Aorta (tissue), 5 donors: ENCODE data around the gene TRIM37. TPM values are rescaled to one million over a fixed set of nuclear protein-coding genes. Genes with fewer than 3 reads are reported as not detected.

ENCODE experiments used
- ATAC-seq: fragments of 200-7000 bp; cut with Tn5 transposase; one replicate; pipeline ENCODE4 v1.9.1; 2022; ENCODE audit warnings: moderate library complexity; ENCODE audit not compliant: low FRiP score
- DNase-seq, 2 donors: peaks; one replicate each; pipeline ENCODE4 v3.0.0-alpha.2; 2020
- H3K27ac ChIP-seq, 2 donors: one replicate each; pipeline ENCODE4 v1.5.1; 2013; ENCODE audit warnings: low read length in 2 of 2, mild to moderate bottlenecking in 2 of 2, moderate library complexity in 2 of 2, control low read depth in 1 of 2, inconsistent platforms in 1 of 2, low read depth in 1 of 2
- H3K27me3 ChIP-seq, 2 donors: one replicate each; pipeline ENCODE4 v1.6.1; 2013; ENCODE audit warnings: control low read depth in 1 of 2, low read length in 1 of 2, mild to moderate bottlenecking in 1 of 2, moderate library complexity in 1 of 2; ENCODE audit not compliant: insufficient read depth in 2 of 2, control insufficient read depth in 1 of 2
- H3K36me3 ChIP-seq, 2 donors: one replicate each; pipeline ENCODE4 v1.6.1; 2013; ENCODE audit warnings: control low read depth in 1 of 2, low read length in 1 of 2, mild to moderate bottlenecking in 1 of 2; ENCODE audit not compliant: insufficient read depth in 2 of 2, control insufficient read depth in 1 of 2
- H3K4me1 ChIP-seq, 2 donors: one replicate each; pipeline ENCODE4 v1.6.1; 2013; ENCODE audit warnings: low read length in 2 of 2, control low read depth in 1 of 2, mild to moderate bottlenecking in 1 of 2, moderate library complexity in 1 of 2; ENCODE audit not compliant: insufficient read depth in 2 of 2, control insufficient read depth in 1 of 2
- H3K4me3 ChIP-seq, 2 donors: one replicate each; pipeline ENCODE4 v1.5.1; 2013; ENCODE audit warnings: low read length in 2 of 2, control low read depth in 1 of 2, mild to moderate bottlenecking in 1 of 2
- H3K9me3 ChIP-seq: one replicate; pipeline ENCODE4 v1.6.1; 2013; ENCODE audit warnings: mild to moderate bottlenecking, low read length; ENCODE audit not compliant: control insufficient read depth
- WGBS, 2 donors: extraction: QIAGEN DNeasy Blood & Tissue Kit; methylation state at CpG; one replicate each; pipeline ENCODE4 v1.1.7; 2013; 5-methylcytosine and 5-hydroxymethylcytosine counted together
- intact Hi-C, 2 donors: fragments of 100-400 bp; cut with DNase I; formaldehyde crosslinking; loops; one replicate each; pipeline versions ENCODE4 v1.14.2 to v1.15.0; 2022
- polyA plus RNA-seq, 2 donors: library from polyadenylated mRNA; stranded (reverse); fragments of 200-250 nt; gene quantifications; one replicate each; pipeline ENCODE4 v1.2.3, GENCODE V29; 2013
- total RNA-seq, 2 donors: library from RNA; stranded (reverse); fragmentation: NEBNext Ultra II Directional; extraction: Animal tissue kit (Norgen Biotek cat#: 25700); gene quantifications; one replicate each; pipeline ENCODE4 v1.2.1, GENCODE V29; 2021
- donor health status: healthy with polysubstance abuse.
- donor health status: Bipolar disorder and iron deficiency.
- donor health status: DM: no; HTN: no; CAD: no.
- donor health status: DM: no; HTN: no; CAD: no.
- donor health status: DM: yes; HTN: yes; CAD: no.

TRIM37 gene
- total and polyA plus RNA-seq, 4 donors: 7.9 to 23.8 (median 14.2) TPM

DNA sequence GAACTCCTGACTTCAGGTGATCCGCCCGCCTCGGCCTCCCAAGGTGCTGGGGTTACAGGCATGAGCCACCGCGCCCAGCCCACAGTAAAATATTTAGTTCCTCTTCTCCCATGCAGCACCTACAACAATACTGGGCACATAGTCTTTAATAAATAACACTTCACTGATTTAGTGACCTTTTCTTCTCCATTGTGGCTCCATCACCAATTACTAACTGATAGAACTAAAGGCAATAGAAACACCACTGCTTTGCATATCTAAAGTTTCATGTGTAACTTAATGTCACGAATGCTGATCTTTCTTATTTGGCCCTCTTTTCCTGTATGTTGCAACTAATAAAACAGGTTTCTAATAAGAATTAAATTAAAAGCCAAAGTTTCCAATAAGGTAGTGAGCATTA lies 38.9 kb downstream of the TRIM37 start:
- no peak overlapping the region for H3K27ac ChIP-seq
- DNase-seq: no peak
- ATAC-seq: no peak
- H3K27me3 ChIP-seq: no peaks in the 10 kb centered on the region
- H3K9me3 ChIP-seq: no peaks in the 10 kb centered on the region
- H3K4me1 ChIP-seq: no peaks in the 10 kb centered on the region
- 97% methylated on average over 6 of the region's 6 CpGs for WGBS, 2 donors
- no peak overlapping the region for H3K4me3 ChIP-seq
- peaks cover 0 to 5% of the 10 kb centered on the region in 2 donors for H3K36me3 ChIP-seq
- intact Hi-C loops: no loop called here

DNA sequence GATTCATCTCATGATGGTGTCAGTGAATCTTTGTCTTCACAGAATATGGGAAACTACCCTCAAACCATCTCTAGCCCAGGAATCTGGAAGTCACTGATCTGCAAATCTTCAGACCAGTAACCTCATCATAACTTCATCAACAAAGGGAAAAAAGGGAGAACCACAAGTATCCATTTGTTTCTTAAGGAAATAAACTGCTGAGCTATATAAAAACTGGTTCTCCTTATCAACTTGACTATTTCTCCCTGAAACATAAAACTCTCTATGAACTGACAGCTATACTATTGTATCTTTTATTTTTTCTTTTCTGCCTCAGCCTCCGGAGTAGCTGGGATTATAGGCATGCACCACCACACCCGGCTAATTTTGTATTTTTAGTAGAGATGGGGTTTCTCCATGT lies 39.3 kb downstream of the TRIM37 start:
- Histone ChIP-seq H3K4me3 (no peak overlapping the region), H3K27ac (no peak overlapping the region), H3K9me3 (no peaks in the 10 kb centered on the region), H3K36me3 (peaks cover 0 to 5% of the 10 kb centered on the region in 2 donors), H3K4me1 (no peaks in the 10 kb centered on the region), H3K27me3 (no peaks in the 10 kb centered on the region)
- intact Hi-C loops: no loop called here
- ATAC-seq (no peak), DNase-seq (no peak)
- WGBS, 2 donors: 78 to 81% methylated on average over 2 of the region's 2 CpGs

DNA sequence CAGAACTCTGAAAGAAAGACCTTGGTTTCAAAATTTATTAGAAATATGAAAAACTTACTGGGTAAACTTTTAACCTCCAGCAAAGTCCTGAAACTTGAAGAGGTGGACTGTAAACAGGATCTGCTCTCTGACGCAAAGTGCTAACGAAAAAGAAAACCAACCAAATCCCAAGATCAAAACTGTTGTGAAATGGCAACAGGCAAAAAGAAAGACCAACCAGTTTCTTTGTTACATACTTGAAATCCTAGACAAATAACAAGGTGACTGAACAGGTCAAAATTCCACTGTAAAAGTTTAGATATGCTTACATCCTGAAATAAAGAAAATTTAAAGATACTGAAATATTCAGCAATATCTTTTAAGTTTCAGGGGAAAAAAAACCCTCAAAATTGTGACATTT lies 44.2 kb downstream of the TRIM37 start:
- 96% methylated on average over 2 of the region's 2 CpGs for WGBS, 2 donors
- intact Hi-C loops: no loop called here
- no peaks in the 10 kb centered on the region for H3K4me1 ChIP-seq
- peaks cover 0 to 1% of the 10 kb centered on the region in 2 donors for H3K36me3 ChIP-seq
- no peak overlapping the region for H3K27ac ChIP-seq
- no peaks in the 10 kb centered on the region for H3K9me3 ChIP-seq
- DNase-seq (no peak), ATAC-seq (no peak)
- no peaks in the 10 kb centered on the region for H3K27me3 ChIP-seq
- H3K4me3 ChIP-seq: no peak overlapping the region

DNA sequence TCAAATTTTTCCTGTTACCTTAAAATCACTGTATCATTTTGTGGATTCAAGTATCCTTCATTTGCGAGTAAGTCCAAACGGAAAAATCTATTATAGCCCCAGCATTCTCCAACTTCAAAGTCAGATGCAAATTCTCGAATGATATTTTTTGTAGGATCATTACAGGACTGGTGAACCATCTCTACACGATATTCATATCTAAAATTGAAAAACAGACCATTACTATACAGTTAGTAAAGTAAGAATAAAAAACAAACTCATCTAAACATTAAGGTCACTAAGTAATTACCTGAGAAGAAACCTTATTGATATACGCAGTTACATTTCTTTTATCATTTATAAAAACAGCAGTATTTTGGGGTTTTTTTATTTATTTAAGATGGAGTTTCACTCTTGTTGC lies 49.8 kb downstream of the TRIM37 start:
- intact Hi-C loops: no loop called here
- Histone ChIP-seq H3K36me3 (peaks cover 0 to 1% of the 10 kb centered on the region in 2 donors), H3K27me3 (no peaks in the 10 kb centered on the region), H3K9me3 (no peaks in the 10 kb centered on the region), H3K4me3 (no peak overlapping the region), H3K27ac (no peak overlapping the region), H3K4me1 (no peaks in the 10 kb centered on the region)
- no peak for DNase-seq
- WGBS, 2 donors: 97% methylated on average over 5 of the region's 5 CpGs
- no peak for ATAC-seq

DNA sequence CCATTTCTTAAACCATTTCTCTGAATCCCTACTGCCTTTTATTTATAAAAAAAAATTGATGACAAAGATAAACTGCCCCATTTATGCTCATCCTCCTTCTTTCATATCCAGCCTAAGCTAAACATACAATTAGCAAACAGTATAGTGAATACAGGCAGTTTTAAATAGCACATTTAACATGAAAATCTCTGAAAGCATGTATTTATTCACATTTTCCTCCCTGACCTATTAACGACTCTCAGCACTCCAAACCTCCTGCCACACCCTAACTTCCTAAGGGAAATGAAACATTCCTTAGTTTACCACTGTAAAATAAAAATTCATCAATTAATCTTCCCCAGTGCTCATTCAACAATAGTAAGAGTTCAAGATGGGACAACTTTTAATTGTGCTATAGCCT lies 56.9 kb downstream of the TRIM37 start:
- intact Hi-C loops: no loop called here
- Histone ChIP-seq H3K4me3 (no peak overlapping the region), H3K9me3 (no peaks in the 10 kb centered on the region), H3K36me3 (peaks cover 0 to 2% of the 10 kb centered on the region in 2 donors), H3K4me1 (no peaks in the 10 kb centered on the region), H3K27ac (no peak overlapping the region), H3K27me3 (no peaks in the 10 kb centered on the region)
- ATAC-seq (no peak), DNase-seq (no peak)
- WGBS, 2 donors: 73 to 84% methylated on average over 1 of the region's 1 CpG

DNA sequence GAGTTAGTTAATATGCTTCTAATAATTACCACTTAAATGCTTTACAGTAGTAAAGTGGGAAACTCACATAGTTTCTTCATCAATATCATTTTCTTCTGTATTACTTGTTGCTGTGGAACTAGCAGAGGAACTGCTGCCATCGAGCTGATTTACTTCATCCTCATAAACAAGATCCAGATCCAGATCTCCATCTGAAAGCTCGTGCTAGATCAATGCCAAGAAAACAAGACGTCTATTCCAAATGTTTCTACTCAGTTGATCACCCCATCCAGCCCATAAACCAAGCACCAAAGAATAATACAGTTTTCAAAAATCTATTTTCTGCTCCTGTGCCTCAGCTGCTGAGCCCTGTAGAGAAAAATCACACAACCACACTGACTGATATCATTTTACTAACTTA lies 59.1 kb downstream of the TRIM37 start:
- peaks cover 1 to 2% of the 10 kb centered on the region in 2 donors for H3K36me3 ChIP-seq
- WGBS, 2 donors: 41 to 42% methylated on average over 3 of the region's 3 CpGs
- no peak overlapping the region for H3K27ac ChIP-seq
- H3K9me3 ChIP-seq: no peaks in the 10 kb centered on the region
- no peaks in the 10 kb centered on the region for H3K4me1 ChIP-seq
- no peak overlapping the region for H3K4me3 ChIP-seq
- ATAC-seq (peak; percentile 33), DNase-seq (no peak)
- intact Hi-C loops: no loop called here
- no peaks in the 10 kb centered on the region for H3K27me3 ChIP-seq

DNA sequence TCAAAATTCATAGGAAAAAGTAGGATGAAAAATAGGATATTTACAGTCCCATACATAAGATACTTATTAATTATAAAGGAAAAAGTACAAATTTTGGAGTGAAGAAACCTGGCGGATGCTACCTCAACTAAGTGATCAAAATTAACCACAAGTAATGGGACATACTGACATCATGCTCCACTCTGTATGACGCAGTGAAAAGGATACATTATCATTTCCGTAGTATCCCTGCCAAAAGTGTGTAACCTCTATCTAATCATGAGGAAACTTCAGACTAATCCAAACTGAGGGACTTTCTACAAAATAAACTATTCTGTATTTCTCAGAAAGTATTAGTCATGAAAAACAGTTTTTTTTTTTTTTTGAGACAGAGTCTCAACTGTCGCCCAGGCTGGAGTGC lies 60.5 kb downstream of the TRIM37 start:
- 68 to 73% methylated on average over 4 of the region's 4 CpGs for WGBS, 2 donors
- no peak for ATAC-seq

DNA sequence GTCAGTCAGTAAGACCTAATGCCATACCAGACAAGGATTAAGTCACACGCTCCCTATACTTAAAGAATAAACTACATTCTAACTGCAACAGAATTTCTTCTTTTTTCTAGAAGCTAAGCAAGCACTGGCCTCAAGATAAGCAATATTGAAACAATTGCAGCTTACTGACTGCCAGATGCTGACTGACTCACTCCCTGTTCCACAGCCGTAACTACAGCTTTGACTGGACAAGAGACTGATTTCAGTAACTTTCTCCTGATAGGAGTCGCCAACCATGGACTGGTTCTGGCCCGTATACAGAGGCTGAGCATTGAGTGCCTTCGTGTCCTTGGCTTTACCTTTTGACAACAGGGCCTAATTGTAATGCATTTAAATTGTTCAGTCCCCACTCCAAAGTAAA lies 67.9 kb downstream of the TRIM37 start:
- H3K9me3 ChIP-seq: no peaks in the 10 kb centered on the region
- H3K4me1 ChIP-seq: no peaks in the 10 kb centered on the region
- no peak overlapping the region for H3K27ac ChIP-seq
- H3K4me3 ChIP-seq: no peak overlapping the region
- DNase-seq: no peak
- H3K27me3 ChIP-seq: no peaks in the 10 kb centered on the region
- 14 to 19% methylated on average over 5 of the region's 5 CpGs for WGBS, 2 donors
- intact Hi-C loops: no loop called here
- no peak for ATAC-seq
- H3K36me3 ChIP-seq: peaks cover 0 to 1% of the 10 kb centered on the region in 2 donors

More for the DNA sequence above, 60.5 kb downstream of the TRIM37 start:
- H3K4me3 ChIP-seq: no peak overlapping the region
- no peaks in the 10 kb centered on the region for H3K9me3 ChIP-seq
- H3K27ac ChIP-seq: no peak overlapping the region
- peaks cover 1 to 2% of the 10 kb centered on the region in 2 donors for H3K36me3 ChIP-seq
- no peaks in the 10 kb centered on the region for H3K27me3 ChIP-seq
- H3K4me1 ChIP-seq: no peaks in the 10 kb centered on the region
- intact Hi-C loops: no loop called here
- DNase-seq: no peak

DNA sequence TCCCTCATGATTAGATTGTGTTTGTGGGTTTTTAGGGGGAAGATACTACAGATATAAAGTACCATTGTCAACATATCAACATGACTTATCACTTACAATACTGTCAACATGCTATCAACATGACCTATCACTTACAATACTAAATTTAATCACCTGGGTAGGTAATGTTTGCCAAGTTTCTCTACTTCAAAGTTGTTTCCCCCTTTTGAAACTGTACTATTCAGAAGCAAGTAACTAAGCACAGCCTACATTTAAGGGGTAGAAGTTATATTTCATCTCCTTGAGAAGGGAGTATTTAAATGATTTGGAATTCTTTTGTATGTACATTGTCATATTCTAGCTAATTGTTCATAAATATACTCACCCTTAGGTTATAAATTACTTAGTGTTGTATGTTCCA lies 68.7 kb downstream of the TRIM37 start:
- no peak overlapping the region for H3K4me3 ChIP-seq
- no peak overlapping the region for H3K27ac ChIP-seq
- H3K4me1 ChIP-seq: no peaks in the 10 kb centered on the region
- ATAC-seq: no peak
- H3K36me3 ChIP-seq: no peaks in the 10 kb centered on the region
- intact Hi-C loops: no loop called here
- H3K27me3 ChIP-seq: no peaks in the 10 kb centered on the region
- H3K9me3 ChIP-seq: no peaks in the 10 kb centered on the region
- DNase-seq: no peak
